HG03175 (cell line): ENCODE data around the gene CARMIL1.
A peak's percentile ranks its signal among the peaks of the same experiment; 100 is the strongest.

Source experiments
- ATAC-seq: cut with Tn5 transposase; IDR thresholded peaks from one replicate; pipeline ENCODE4 v1.9.1; 2021; ENCODE audit warnings: mild to moderate bottlenecking, moderate library complexity; ENCODE audit not compliant: unreplicated experiment

Gene CARMIL1

GRCh38 chr6:25278914-25279747, at the start of gene CARMIL1:
CARMIL1 (plus strand) TSS chr6:25279374; CDS start chr6:25279796, 422 bp downstream.
- peak; percentile 64 for ATAC-seq

DNA sequence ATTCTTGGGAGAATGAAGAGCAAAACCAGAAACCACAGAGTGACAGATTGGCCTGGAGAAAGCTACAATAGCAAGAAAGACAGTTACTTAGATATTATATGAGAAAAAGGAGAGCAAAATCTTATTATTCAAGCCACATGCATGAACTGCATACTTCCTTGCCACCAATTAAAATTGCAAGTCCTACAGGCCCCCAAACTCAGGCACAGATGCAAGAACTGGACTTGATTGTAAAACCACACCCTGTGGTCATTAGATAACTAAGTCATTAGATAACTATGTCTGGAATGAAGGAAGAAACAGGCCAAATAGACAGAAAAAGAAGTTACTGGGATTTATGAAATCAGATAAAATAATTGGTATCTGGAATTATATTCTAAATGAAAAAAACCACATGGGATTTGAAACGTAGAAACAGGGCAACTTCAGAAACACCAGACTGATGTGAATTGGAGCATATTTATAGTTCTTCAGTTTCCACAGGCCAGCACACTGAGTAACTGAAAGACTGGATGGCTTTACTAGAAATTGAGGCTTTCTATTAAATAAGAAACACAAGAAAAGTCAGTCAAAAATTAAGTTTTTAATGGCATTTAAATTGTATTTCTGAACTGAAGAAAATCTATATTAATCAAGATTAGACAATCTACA, 49.4 kb upstream of the CARMIL1 start:
- no peak for ATAC-seq

DNA sequence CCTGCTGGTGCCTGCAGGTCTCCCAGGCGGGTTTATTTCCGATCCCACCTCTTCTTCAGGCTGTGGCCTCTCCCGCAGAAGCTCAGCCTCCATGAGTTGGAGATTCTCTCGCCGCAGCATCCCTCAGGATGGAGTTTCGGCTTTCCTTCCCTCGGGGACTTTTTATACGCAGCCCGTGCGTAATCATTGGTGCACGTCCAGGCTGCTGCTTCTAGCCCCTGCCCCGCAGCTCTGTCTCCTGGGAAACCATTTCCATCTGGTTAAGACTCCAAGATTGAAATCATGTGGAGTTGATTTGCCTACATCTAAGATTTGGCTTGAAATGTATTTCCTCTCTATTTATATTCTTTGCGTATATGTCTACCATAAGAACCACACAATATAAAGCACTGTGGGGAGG, 46.7 kb upstream of the CARMIL1 start:
- no peak for ATAC-seq

- no peak for ATAC-seq
Measured at GRCh38 chr6:25233226-25233625, 45.9 kb upstream of the CARMIL1 start.

DNA sequence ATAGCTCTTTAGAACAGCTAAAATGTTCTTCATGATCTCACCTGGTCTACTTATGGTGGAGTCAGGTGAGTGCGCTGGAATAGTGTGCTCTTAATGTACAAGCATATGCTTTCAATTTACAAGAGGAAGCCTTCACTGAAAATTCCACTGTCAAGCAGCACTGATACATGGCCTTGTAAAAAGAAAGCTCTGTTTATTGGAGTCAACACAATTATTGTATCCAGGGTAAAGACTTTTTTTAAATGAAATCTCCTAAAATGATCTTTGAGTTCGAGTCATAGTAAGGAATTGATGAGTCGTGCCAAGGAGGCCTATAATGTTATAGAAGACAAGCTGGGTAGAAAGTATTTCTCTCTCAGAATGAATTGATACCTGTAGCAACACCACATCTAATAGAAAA, 41.6 kb upstream of the CARMIL1 start:
- ATAC-seq = no peak

- ATAC-seq = no peak
Measured at GRCh38 chr6:25239059-25239458, 40.1 kb upstream of the CARMIL1 start.

- no peak for ATAC-seq
Measured at GRCh38 chr6:25239498-25239897, 39.7 kb upstream of the CARMIL1 start.

DNA sequence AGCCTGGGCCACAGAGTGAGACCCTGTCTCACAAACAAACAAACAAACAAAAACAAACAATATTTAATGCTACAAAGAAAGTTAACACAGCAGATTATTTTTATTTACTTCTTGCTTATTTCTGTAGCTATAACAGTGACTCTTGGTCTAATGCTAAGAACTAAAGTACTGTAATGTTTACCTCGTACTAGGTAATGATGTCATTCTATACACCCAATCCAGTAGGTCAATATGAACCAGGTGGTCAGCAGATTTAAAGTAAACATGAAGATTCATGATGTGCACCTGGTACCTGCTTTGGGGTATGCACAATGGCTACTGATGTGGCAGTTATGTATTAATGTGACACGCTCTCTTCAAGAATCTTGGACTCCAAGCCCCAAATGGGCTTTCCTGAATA, 36.6 kb upstream of the CARMIL1 start:
- no peak for ATAC-seq

- ATAC-seq = no peak
Measured at GRCh38 chr6:25244865-25245264, 34.3 kb upstream of the CARMIL1 start.

DNA sequence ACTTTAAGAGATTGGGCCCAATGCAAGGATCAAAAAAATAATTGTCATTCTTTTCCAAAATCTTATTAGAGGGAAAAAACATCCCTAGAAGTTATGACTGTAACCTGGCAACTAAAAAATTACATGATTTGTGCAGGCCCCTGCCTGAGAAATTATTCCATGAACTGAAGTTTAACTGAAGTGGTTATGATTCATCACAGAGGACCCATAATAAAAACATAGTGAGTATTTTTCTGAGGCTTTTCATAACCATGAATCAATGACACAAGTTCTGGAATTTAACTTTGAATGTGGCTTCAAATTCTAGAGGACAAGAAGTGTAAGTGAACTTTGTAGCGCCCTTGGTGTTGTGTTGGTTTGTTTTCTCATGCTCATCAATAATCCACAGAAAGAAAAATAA, 31.1 kb upstream of the CARMIL1 start:
- no peak for ATAC-seq

DNA sequence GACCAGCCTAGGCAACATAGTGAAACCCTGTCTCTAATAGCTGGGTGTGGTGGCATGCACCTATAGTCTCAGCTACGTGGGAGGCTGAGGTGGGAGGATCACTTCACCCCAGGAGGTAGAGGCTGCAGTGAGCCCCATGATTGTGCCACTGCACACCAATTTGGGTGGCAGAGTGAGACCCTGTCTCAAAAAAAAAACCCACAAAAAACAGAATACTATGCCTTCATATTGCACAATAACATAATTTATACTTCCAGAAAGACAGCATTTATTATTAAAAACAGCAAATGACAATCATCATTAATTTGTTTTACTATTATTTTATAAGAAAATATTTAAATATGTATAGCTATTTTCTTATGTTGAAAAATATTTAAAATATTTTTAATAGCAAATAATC, 30.0 kb upstream of the CARMIL1 start:
- no peak for ATAC-seq

- ATAC-seq = peak; percentile 58
Measured at GRCh38 chr6:25250878-25251277, 28.3 kb upstream of the CARMIL1 start.

- ATAC-seq = no peak
Measured at GRCh38 chr6:25251426-25251825, 27.7 kb upstream of the CARMIL1 start.

DNA sequence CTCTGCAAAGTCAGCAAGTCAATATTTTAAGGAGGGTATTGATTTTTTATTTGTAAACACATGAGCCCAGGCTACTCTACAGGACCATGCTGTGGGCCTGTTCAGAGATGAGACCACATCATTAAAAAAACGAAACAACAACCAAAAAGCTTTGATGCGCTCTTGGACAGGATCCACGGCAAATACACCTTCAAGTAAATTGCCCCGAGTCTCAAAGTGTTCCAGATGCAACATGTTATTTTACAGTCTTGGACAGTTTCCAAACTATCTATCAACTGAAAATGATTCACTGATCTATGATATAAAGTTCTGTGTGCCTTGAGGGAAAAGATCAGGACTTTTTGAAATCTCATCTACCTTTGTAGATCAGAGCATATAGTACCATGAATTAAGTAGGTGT, 25.8 kb upstream of the CARMIL1 start:
- ATAC-seq = no peak

GRCh38 chr6:25254671-25255070, 24.5 kb upstream of the CARMIL1 start:
- no peak for ATAC-seq

DNA sequence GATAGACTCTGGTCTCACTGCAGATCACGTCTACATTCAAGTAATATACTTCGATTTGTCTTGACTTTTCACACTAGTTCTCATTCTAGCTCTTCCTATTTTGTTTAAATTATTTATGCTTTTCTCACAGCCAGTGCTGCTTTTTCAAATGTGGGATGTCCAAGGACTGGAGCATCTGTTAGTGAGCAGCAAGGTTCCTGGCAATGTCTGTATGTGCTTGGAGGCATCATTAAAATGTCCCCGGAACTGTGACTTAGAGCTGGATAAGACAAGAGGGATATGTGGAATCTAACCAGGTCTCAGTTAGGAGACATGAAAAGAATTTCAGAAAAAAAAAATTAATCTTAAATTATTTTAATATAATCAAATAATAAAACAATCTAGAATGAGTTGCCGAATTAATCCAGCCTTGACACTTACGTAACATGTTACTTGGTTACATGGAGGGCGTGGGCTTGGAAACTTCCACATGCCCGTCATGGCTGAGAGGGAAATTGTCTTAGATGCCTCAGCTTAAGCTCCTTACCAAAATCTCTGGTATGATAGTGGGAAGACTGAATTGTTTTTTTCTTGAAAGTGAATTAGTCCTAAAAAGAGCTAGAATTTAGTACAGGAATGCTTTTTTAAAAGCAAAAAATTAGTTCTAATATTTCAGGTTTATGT, 21.4 kb upstream of the CARMIL1 start:
- ATAC-seq = no peak

DNA sequence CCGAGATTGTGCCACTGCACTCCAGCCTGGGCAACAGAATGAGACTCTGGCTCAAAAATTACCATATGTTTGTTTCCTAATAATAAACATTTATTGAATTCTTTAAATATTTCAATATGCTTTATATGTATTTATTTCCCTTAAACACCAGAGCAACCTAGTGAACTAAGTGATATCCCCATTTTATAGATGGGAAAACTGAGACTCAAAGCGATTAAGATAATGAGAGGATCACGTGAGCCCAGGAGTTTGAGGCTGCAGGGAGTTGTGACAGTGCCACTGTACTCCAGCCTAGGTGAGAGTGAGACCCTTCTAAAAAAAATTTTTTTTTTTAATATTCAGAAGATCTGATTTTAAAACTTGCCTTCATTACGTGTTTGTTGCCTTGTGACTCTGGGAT, 19.4 kb upstream of the CARMIL1 start:
- no peak for ATAC-seq

DNA sequence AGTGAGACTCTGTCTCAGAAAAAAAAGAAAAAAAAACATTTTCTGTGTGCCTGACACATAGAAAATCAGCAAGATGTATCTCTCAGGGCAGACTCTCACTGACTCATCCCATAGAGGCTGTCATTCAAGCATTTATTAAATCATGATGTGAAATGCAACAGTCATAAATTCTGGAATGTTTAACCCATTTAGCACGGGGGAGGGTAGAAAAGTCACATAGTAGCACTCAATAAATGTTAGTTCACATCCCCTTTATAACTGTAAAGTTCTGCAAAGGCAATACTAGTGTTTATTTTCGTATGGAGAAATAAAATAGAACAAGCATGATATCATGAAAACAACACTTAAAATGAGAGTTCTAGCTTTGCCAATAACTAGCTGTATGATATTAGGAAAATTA, 15.5 kb upstream of the CARMIL1 start:
- no peak for ATAC-seq

- ATAC-seq = no peak
Measured at GRCh38 chr6:25266456-25267100, 12.6 kb upstream of the CARMIL1 start.

GRCh38 chr6:25267662-25268061, 11.5 kb upstream of the CARMIL1 start:
- ATAC-seq = no peak

- no peak for ATAC-seq
Measured at GRCh38 chr6:25270559-25270958, 8.6 kb upstream of the CARMIL1 start.
